HEK293 (cell line): ENCODE results near the gene OR2V2.
A peak's percentile ranks its signal among the peaks of the same experiment; 100 is the strongest.

Experiments used
- CTCF ChIA-PET: fragments of 350-600 bp; formaldehyde crosslinking; extraction: SDS; loops from one replicate; lab custom pipeline; 2021; ENCODE audit warnings: antibody characterized with exemption; lab: Yijun Ruan, JAX
- POLR2A ChIA-PET: fragments of 300-600 bp; formaldehyde crosslinking; extraction: SDS; loops from one replicate; lab custom pipeline; 2020; ENCODE audit warnings: antibody characterized with exemption, inconsistent platforms; lab: Yijun Ruan, JAX
- H3K27ac ChIP-seq: fragments of 200-500 bp; sonication (Bioruptor generic); 2 replicates; pipeline ENCODE4 v1.5.1; 2014; ENCODE audit warnings: low read depth, low read length, control low read depth, inconsistent platforms; ENCODE audit errors: extremely low read depth
- H3K36me3 ChIP-seq, 2 experiments: fragments of 200-500 bp in 1 of 2; sonication (Bioruptor generic) in 1 of 2; 1 replicate in 1 of 2; 2 replicates in 1 of 2; pipeline ENCODE4 v1.5.1; 2014 to 2017; ENCODE audit warnings: inconsistent platforms in 2 of 2, low read length in 2 of 2; ENCODE audit not compliant: control insufficient read depth in 2 of 2, insufficient read depth in 1 of 2
- H3K4me1 ChIP-seq: fragments of 200-500 bp; sonication (Bioruptor generic); 2 replicates; pipeline ENCODE4 v1.5.1; 2014; ENCODE audit warnings: mild to moderate bottlenecking, low read length, inconsistent platforms; ENCODE audit not compliant: control insufficient read depth, insufficient read depth
- H3K4me3 ChIP-seq: 2 replicates; pipeline ENCODE4 v1.5.1; 2011; ENCODE audit warnings: low read depth, mild to moderate bottlenecking, control low read depth, low read length, moderate library complexity
- H3K9me3 ChIP-seq: fragments of 200-500 bp; sonication (Bioruptor generic); 2 replicates; pipeline ENCODE4 v1.5.1; 2014; ENCODE audit warnings: low read depth, low read length, inconsistent platforms; ENCODE audit not compliant: control insufficient read depth, insufficient read depth
- EGR2 ChIP-seq: fragments of 450-650 bp; formaldehyde crosslinking; IDR thresholded peaks from 2 replicates; pipeline ENCODE4 v1.5.1; 2016; ENCODE audit warnings: low read depth, missing biosample characterization, missing genetic modification characterization
- KLF1 ChIP-seq: fragments of 450-650 bp; formaldehyde crosslinking; IDR thresholded peaks from 2 replicates; pipeline ENCODE4 v1.5.1; 2016; ENCODE audit warnings: missing biosample characterization, missing genetic modification characterization
- KLF7 ChIP-seq: fragments of 450-650 bp; formaldehyde crosslinking; IDR thresholded peaks from 2 replicates; pipeline ENCODE4 v1.5.1; 2016; ENCODE audit warnings: missing biosample characterization, missing genetic modification characterization, borderline replicate concordance
- OVOL3 ChIP-seq: fragments of 450-650 bp; formaldehyde crosslinking; IDR thresholded peaks from 2 replicates; pipeline ENCODE4 v1.5.1; 2016; ENCODE audit warnings: missing biosample characterization, missing genetic modification characterization
- SCRT1 ChIP-seq: fragments of 450-650 bp; formaldehyde crosslinking; IDR thresholded peaks from 2 replicates; pipeline ENCODE4 v1.5.1; 2016; ENCODE audit warnings: missing biosample characterization, missing genetic modification characterization, borderline replicate concordance
- ZBTB1 ChIP-seq: fragments of 450-650 bp; formaldehyde crosslinking; IDR thresholded peaks from 2 replicates; pipeline ENCODE4 v1.5.1; 2016; ENCODE audit warnings: missing biosample characterization, missing genetic modification characterization
- ZBTB48 ChIP-seq: fragments of 450-650 bp; formaldehyde crosslinking; IDR thresholded peaks from 2 replicates; pipeline ENCODE4 v1.5.1; 2016; ENCODE audit warnings: missing biosample characterization, missing genetic modification characterization
- ZFHX2 ChIP-seq: fragments of 450-650 bp; formaldehyde crosslinking; conservative IDR thresholded peaks from 2 replicates; pipeline ENCODE4 v1.5.1; 2016; ENCODE audit warnings: missing biosample characterization, missing genetic modification characterization
- ZNF138 ChIP-seq: fragments of 450-650 bp; formaldehyde crosslinking; IDR thresholded peaks from 2 replicates; pipeline ENCODE4 v1.5.1; 2016; ENCODE audit warnings: missing biosample characterization, missing genetic modification characterization, borderline replicate concordance
- ZNF324 ChIP-seq: fragments of 450-650 bp; formaldehyde crosslinking; IDR thresholded peaks from 2 replicates; pipeline ENCODE4 v1.5.1; 2016; ENCODE audit warnings: missing biosample characterization, missing genetic modification characterization
- ZNF335 ChIP-seq: fragments of 450-650 bp; formaldehyde crosslinking; conservative IDR thresholded peaks from 2 replicates; pipeline ENCODE4 v1.5.1; 2016; ENCODE audit warnings: missing biosample characterization, missing genetic modification characterization
- ZNF341 ChIP-seq: fragments of 450-650 bp; formaldehyde crosslinking; IDR thresholded peaks from 2 replicates; pipeline ENCODE4; 2016; ENCODE audit warnings: low read depth, missing biosample characterization, missing genetic modification characterization
- ZNF501 ChIP-seq: fragments of 450-650 bp; formaldehyde crosslinking; IDR thresholded peaks from 2 replicates; pipeline ENCODE4 v1.5.1; 2016; ENCODE audit warnings: missing biosample characterization, missing genetic modification characterization
- ZNF514 ChIP-seq: fragments of 450-650 bp; formaldehyde crosslinking; IDR thresholded peaks from 2 replicates; pipeline ENCODE4 v1.5.1; 2016; ENCODE audit warnings: missing biosample characterization, missing genetic modification characterization
- ZNF518A ChIP-seq: fragments of 450-650 bp; formaldehyde crosslinking; conservative IDR thresholded peaks from 2 replicates; pipeline ENCODE4 v1.5.1; 2016; ENCODE audit warnings: low read depth, missing biosample characterization, missing genetic modification characterization
- ZNF561 ChIP-seq: fragments of 450-650 bp; IDR thresholded peaks from 2 replicates; pipeline ENCODE4 v1.5.1; 2018; ENCODE audit warnings: missing biosample characterization, missing genetic modification characterization, borderline replicate concordance
- ZNF571 ChIP-seq: fragments of 450-650 bp; formaldehyde crosslinking; IDR thresholded peaks from 2 replicates; pipeline ENCODE4 v1.5.0; 2017; ENCODE audit warnings: missing biosample characterization, missing genetic modification characterization
- ZNF707 ChIP-seq: fragments of 450-650 bp; formaldehyde crosslinking; IDR thresholded peaks from 2 replicates; pipeline ENCODE4 v1.5.1; 2016; ENCODE audit warnings: missing biosample characterization, missing genetic modification characterization
- ZSCAN18 ChIP-seq: fragments of 450-650 bp; formaldehyde crosslinking; IDR thresholded peaks from 2 replicates; pipeline ENCODE4 v1.5.1; 2016; ENCODE audit warnings: missing biosample characterization, missing genetic modification characterization
- TF ChIP-seq, protein P1 (sequence below): fragments of 450-650 bp; formaldehyde crosslinking; IDR thresholded peaks from 2 replicates; pipeline ENCODE4 v1.5.1; 2016; ENCODE audit warnings: missing biosample characterization, missing genetic modification characterization
- TF ChIP-seq, protein P2 (sequence below): fragments of 450-650 bp; formaldehyde crosslinking; IDR thresholded peaks from 2 replicates; pipeline ENCODE4 v1.5.1; 2016; ENCODE audit warnings: missing biosample characterization, missing genetic modification characterization
- TF ChIP-seq, protein P3 (sequence below): fragments of 450-650 bp; formaldehyde crosslinking; IDR thresholded peaks from 2 replicates; pipeline ENCODE4 v1.5.1; 2016; ENCODE audit warnings: missing biosample characterization, missing genetic modification characterization

OR2V2 gene

DNA sequence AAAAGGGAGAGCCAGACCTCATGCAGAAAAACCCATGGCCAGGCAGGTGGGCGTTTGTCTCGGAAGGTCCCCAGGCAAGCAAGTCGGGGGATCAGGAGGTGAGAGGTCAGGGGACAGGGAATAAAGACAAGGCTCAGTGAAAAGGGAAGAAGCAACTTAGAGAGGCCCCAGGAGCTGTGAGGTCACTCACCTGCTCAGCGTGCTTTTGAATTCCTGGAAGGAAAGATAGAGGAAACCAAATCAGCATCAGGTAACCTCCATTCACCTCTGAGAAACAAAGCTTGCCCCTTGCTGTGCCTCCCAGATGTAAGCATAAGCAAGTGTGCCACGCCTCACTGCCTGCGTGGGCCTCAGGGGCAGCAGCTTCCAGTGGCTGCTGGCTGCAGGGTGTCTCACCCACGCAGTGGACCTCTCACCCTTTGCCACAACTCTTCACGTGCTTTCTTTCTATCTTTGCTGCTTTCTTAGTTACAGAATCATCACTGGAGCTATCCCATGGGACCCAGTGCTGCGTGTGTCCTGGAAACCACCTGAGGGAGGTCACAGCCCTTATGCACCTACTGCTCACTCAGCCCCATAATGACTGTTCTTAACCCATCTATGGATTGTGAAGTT, 51.6 kb downstream of the OR2V2 start:
- no peak overlapping the region for H3K4me3 ChIP-seq
- CTCF ChIA-PET = interaction anchor here (0.5 to 0.8 kb wide), 2 partner anchors 15 to 158 kb away, joined by 3 to 5 read pairs; no protein-coding TSS in a partner anchor
- H3K36me3 ChIP-seq = no peaks in the 10 kb centered on the region
- TF ChIP-seq ZBTB48 (tag by site-specific recombination) = no peak
- peak; percentile 36; the same call in 1 of the 2 replicates for TF ChIP-seq EGR2 (tag by site-specific recombination)
- TF ChIP-seq, protein P1, sequence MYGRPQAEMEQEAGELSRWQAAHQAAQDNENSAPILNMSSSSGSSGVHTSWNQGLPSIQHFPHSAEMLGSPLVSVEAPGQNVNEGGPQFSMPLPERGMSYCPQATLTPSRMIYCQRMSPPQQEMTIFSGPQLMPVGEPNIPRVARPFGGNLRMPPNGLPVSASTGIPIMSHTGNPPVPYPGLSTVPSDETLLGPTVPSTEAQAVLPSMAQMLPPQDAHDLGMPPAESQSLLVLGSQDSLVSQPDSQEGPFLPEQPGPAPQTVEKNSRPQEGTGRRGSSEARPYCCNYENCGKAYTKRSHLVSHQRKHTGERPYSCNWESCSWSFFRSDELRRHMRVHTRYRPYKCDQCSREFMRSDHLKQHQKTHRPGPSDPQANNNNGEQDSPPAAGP (tag by site-specific recombination) = no peak
- TF ChIP-seq ZFHX2 (tag by site-specific recombination) = 0 out of 2 replicates have a peak, but pooled peaks have one; percentile 40
- no peak for TF ChIP-seq ZNF335 (tag by site-specific recombination)
- H3K27ac ChIP-seq = no peak overlapping the region
- POLR2A ChIA-PET = interaction anchor here (1.2 to 1.7 kb wide), 2 partner anchors 24 to 45 kb away, joined by 3 to 4 read pairs; partner anchors contain the start of genes RACK1 and TRIM41
- H3K9me3 ChIP-seq = no peaks in the 10 kb centered on the region
- no peaks in the 10 kb centered on the region for H3K4me1 ChIP-seq

GRCh38 chr5:181199881-181200638, 52.7 kb downstream of the OR2V2 start:
- H3K4me3 ChIP-seq = no peak overlapping the region
- H3K9me3 ChIP-seq = no peaks in the 10 kb centered on the region
- no peak overlapping the region for H3K27ac ChIP-seq
- no peak for TF ChIP-seq ZSCAN18 (tag by site-specific recombination)
- TF ChIP-seq ZNF341 (tag by site-specific recombination) = no peak
- TF ChIP-seq, protein P2, sequence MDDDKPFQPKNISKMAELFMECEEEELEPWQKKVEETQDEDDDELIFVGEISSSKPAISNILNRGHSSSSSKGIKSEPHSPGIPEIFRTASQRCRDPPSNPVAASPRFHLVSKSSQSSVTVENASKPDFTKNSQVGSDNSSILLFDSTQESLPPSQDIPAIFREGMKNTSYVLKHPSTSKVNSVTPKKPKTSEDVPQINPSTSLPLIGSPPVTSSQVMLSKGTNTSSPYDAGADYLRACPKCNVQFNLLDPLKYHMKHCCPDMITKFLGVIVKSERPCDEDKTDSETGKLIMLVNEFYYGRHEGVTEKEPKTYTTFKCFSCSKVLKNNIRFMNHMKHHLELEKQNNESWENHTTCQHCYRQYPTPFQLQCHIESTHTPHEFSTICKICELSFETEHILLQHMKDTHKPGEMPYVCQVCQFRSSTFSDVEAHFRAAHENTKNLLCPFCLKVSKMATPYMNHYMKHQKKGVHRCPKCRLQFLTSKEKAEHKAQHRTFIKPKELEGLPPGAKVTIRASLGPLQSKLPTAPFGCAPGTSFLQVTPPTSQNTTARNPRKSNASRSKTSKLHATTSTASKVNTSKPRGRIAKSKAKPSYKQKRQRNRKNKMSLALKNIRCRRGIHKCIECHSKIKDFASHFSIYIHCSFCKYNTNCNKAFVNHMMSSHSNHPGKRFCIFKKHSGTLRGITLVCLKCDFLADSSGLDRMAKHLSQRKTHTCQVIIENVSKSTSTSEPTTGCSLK = no peak
- no peak for TF ChIP-seq ZNF324 (tag by site-specific recombination)
- TF ChIP-seq KLF7 (tag by site-specific recombination) = no peak
- no peak for TF ChIP-seq SCRT1 (tag by site-specific recombination)
- no peak for TF ChIP-seq ZBTB1 (tag by site-specific recombination)
- TF ChIP-seq ZNF707 (tag by site-specific recombination) = no peak
- TF ChIP-seq ZNF518A (tag by site-specific recombination) = no peak
- TF ChIP-seq, protein P3, sequence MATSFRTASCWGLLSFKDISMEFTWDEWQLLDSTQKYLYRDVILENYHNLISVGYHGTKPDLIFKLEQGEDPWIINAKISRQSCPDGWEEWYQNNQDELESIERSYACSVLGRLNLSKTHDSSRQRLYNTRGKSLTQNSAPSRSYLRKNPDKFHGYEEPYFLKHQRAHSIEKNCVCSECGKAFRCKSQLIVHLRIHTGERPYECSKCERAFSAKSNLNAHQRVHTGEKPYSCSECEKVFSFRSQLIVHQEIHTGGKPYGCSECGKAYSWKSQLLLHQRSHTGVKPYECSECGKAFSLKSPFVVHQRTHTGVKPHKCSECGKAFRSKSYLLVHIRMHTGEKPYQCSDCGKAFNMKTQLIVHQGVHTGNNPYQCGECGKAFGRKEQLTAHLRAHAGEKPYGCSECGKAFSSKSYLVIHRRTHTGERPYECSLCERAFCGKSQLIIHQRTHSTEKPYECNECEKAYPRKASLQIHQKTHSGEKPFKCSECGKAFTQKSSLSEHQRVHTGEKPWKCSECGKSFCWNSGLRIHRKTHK (tag by site-specific recombination) = no peak
- no peak for TF ChIP-seq OVOL3 (tag by site-specific recombination)
- TF ChIP-seq ZNF571 (tag by site-specific recombination) = no peak
- no peak for TF ChIP-seq ZNF514 (tag by site-specific recombination)
- TF ChIP-seq ZNF501 (tag by site-specific recombination) = no peak
- TF ChIP-seq ZNF561 (tag by site-specific recombination) = no peak
- TF ChIP-seq KLF1 (tag by site-specific recombination) = no peak
- TF ChIP-seq ZNF138 = no peak
- ChIA-PET POLR2A (interaction anchor here (0.9 to 1.2 kb wide), 2 partner anchors 9 to 44 kb away, joined by 3 read pairs; partner anchors contain the start of gene RACK1), CTCF (interaction anchor here (0.6 kb wide), 1 partner anchor 15 kb away, joined by 3 read pairs; no protein-coding TSS in a partner anchor)
- H3K4me1 ChIP-seq = no peaks in the 10 kb centered on the region
- H3K36me3 ChIP-seq = no peaks in the 10 kb centered on the region
